HG03457 (cell line): ENCODE results near the gene CCDC178.
"Not testable (repeated sequence)": the region's sequence is repeated elsewhere in the genome, so short reads cannot be mapped to it uniquely, and the experiment has no call there.

Experiments
- ATAC-seq: cut with Tn5 transposase; IDR thresholded peaks from one replicate; pipeline ENCODE4 v1.9.1; 2021; ENCODE audit warnings: moderate number of reproducible peaks; ENCODE audit not compliant: unreplicated experiment

Gene CCDC178, protein sequence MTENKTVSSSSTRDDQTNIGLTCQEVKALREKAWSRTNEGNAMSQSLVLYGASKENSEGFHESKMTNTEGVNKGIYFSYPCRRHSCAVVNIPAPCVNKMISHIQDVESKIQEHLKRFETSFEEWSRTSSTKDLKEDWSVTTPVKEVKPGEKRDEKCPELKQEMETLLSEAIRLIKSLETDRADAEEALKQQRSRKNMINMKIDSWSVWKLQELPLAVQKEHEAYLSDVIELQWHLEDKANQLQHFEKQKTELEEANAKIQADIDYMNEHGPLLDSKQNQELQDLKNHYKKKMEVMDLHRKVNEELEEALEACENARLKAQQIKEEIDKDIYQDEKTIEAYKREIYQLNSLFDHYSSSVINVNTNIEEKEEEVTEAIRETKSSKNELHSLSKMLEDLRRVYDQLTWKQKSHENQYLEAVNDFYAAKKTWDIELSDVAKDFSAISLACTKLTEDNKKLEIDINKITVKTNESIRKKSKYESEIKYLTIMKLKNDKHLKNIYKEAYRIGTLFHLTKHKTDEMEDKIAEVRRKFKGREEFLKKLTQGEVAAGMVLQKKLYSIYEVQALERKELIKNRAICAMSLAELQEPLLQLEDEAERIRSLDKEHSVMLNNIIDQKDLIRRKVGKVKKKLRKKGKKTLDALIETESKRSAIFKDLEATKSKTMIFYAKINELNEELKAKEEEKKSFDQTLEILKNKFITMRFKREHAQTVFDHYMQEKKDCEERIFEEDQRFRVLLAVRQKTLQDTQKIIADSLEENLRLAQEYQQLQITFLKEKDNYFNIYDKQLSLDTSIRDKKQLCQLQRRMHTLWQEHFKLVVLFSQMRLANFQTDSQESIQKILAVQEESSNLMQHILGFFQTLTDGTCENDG

DNA sequence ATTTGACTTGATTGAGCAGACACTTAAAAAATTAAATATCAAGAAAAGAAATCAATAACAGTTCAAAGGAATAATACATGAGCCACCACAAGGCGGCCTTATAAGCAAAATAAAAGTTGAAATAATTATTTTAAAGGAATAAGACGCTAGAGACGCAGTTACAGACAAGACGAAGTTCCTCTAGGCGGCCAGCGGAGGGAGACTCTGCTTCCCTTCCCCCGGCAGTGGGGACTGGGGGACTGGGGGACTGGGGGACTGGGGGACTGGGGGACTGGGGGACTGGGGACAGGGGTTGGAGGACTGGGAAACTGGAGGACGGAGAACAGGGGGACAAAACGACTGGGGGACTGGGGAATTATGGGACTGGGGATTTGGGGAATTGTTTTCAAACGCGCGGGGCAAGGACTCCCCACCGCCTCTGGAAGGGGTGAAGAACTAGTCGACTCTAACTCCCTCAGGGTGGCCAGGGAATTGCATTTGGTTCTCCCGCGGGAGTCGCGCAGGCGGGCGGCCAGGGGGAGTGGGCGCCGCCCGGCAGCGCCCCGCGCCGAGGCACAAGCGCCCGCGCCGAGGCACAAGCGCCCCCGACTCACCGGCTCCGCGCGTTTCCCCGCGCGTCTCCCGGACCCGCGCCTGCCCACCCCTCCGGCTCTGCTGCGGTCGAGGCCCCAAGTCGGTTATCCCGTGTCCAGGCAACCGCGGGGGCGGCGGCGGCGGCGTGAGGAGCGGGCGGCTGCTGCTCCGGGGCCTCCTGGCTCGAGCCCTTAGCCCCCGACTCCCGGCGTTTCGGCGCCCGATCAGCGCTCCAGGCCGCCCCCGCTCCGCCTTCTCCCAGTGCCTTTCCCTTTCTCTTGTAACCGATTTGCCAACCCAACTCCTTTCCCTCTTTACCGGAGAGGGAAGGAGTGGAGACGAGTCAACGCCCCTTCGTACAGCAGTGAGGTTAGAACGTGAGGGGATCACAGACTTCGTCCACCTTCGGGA is at the start of gene CCDC178:
Gene CCDC178 (minus strand): TSS at position 662 of the 984 bp plus-strand sequence. CDS start 28,633 bp downstream, outside the sequence.
- ATAC-seq = no peak

DNA sequence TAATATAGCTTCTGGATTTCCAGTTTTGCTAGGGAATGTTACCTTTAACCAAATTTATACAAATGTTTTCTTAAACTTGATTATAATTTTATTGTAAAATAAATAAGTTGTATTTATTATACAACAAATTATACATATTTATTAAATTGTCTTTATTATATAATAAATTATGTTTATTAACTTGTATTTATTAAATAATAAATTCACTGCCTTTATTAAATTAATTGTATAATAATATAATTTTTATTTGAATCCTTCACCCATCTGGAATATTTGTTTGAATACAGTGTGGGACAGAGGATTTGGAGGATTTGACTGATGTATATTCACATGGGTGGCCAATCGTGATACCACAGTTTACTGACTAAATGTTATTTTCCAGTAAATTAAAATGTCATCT is 43.4 kb upstream of the CCDC178 start:
- no peak for ATAC-seq

DNA sequence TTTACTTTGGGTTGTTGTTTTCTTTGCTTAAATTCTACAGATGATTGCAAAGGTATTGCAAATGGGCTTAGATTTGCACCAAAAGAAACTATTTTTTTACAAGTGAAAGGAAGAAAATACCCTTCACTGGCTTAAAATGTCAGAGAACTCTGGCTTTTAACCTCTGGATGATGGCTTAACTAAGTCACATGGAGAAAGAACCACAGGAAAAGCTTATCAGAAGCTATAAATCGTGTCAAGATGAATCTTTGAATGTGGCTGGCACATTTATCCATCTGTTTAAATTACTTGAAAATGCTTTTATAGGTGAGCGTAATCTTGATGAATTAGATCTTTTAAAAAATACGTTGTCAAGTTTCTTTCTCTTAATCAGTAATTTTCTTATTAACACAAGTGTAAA is 32.0 kb upstream of the CCDC178 start:
- ATAC-seq = no peak

DNA sequence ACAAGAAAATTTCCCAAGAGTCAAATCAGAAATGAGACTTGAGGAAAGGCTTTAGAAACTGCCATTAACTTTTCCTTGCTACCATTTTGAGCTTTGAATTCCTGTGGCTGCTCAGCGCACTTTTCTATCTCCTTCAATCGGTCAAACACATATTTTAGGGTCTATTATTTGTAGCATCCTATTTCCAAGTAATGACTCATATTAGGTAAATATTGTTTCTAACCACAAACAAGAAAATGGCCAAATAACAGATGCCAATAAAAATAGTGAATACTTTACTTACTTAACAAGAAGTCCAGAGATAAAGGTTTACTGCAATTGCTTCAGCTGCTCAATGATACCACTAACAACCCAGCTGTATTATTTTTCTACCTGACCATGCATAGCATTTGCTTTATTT is 29.7 kb upstream of the CCDC178 start:
- ATAC-seq = no peak

DNA sequence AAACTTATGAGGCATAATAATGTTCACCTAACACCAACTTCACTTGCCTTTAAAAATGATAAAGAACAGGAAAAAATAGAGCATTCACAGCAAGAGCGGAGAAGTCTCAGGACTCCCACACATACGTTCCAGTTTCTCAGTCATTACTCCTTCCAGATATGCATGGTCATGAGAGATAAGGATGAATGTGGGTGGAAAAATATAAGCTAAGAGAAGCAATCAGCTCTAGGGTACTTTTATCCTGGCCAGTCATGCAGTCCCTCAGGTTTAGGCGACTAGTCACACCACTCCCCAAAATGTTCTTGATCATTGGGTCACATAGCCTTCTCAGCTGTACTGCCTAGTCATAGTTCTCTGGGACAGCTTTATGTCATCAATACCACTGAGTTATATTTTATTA is 29.2 kb upstream of the CCDC178 start:
- no peak for ATAC-seq

DNA sequence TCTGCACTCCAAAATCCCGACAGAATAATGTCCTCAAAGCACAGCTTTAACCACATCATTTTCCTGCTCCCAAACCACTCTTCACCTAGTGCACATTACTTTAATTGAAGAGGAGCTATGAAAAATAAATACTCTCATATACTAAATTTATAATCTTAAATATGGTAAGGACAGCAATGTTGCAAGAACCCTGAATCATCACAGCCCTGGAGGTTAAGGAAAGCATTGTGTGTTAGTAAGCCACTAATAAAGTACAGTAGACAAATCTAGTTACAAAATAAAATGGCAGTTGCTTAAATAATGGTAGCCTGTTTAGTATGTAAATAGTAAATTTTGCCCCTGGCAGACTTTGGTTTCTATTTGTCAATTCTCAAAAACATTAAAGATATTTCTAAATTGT is 27.0 kb upstream of the CCDC178 start:
- ATAC-seq = no peak

DNA sequence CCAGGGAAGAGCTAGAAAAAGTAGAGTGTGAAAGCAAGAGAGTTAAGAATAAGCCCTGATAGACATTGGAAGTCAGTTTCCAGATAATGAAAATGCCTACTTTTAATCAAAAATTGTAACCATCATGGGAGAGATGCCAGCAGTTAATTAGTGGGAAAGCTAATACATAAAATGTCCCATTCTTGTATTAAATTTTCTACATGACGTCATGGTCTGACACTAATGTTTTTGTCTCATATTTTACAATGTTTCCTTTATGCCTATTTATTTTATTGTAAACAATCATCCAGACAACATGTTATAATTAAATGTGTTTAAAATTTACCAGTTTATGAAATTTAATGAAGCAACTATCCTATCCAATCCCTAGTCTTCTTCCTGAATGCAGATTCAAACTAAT is 26.3 kb upstream of the CCDC178 start:
- no peak for ATAC-seq

DNA sequence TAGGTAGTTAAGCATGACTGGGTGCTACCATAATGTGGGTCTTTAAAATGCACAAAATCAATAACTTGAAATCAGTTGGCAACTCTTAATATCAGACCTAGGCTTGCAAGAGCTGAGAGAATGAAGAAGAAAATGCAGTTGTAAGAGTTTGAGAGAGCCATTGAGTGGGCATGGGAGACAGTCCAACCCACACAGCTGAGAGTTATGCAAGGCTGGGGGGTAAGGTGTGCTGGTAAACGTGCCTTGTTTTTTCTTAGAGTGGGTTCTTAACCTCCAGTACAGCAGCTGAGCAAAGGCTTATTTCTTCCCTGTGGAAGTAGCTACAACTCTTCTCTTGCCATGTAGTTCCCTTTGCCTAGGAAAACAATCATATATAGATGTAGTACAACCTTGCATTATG is 20.2 kb upstream of the CCDC178 start:
- ATAC-seq = no peak

DNA sequence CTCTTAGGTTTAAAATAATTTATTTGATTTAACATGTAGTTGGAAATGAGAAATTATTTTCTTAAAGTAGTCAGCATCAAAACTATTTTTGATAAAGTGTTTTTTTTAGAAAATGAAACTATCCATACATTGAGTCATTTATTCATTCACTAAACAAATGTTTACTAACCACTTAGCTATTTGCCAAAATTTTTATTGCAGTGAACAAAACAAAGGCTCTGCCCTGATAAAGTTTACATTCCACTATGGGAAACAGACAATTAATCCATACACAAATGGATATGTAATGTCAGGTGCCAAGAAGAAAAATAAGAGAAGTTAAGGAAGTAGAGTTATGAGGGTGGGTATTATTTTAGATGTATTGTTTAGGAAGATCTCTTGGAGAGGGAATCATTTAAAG is 19.1 kb upstream of the CCDC178 start:
- ATAC-seq = no peak

DNA sequence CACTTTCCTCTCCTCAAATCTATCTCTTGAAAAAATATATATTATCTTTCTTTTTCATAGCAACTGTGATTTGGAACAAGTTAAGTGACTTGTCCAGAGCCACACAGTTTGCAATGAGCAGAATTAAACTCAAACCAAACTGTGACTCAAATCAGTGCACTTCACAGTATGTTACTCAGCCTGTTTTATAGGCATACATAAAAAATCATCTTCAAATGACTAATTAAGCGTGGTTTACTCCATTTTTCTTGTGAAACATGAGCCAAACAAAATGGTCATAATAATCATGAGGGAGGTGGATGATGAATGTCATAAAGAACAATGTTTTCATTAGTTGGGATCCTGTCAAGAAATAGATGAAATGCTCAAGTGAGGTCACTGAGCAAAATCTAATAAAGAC is 6.1 kb upstream of the CCDC178 start:
- no peak for ATAC-seq

DNA sequence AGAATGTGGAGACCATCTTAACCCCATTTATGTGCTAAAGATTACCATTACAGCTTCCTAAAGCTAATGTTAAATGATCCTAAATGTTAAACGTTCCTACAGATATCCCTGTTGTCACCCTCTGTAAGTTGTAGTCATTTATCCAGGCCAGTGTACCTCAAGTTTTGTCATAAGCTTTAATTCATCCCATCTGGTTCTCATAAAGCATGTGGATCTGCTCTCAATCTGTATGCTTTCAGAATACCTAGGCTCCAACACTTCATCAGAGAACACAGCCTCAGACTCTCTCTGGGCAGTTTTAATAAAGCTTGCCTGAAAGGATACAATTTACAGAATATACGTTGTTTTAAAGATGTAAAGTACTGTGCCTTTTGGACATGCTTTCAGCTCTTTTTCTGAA is 4.2 kb upstream of the CCDC178 start:
- no peak for ATAC-seq

DNA sequence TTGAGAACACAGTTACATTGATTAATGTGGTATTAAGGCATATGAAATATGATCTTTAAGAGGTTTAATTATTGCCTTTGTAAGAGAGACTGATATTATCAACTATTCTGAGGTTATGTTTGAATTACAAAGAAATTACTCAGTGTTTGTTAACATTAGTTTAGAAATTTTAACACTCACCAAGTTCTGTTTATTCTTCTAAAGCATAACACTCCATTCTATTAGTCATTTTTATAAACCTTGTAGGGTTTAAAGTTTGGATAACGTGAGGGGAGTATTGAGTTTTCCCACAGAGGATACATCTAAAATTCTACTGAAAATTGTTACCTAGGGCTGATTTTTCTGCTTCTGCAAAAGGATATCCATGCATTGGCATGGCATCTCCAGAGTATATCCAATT is 7.7 kb downstream of the CCDC178 start:
- ATAC-seq = no peak

DNA sequence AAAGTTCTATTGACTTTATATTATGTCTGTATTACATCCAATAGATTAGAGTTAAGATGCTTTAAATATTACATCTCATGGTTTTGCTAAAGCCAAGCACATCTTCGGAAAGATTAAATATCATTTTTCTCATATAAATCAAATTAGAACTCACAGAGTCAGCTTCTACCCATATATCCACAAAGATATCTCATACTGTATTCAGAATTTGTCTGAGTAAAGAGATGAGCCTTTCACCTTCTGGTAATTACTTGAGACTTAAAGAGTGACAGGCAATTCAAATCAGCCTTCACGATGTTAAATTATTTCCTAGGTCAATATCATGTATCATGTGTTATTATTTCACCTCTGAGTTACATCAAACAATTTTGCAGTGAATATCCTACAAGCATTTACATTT is 13.0 kb downstream of the CCDC178 start:
- no peak for ATAC-seq

DNA sequence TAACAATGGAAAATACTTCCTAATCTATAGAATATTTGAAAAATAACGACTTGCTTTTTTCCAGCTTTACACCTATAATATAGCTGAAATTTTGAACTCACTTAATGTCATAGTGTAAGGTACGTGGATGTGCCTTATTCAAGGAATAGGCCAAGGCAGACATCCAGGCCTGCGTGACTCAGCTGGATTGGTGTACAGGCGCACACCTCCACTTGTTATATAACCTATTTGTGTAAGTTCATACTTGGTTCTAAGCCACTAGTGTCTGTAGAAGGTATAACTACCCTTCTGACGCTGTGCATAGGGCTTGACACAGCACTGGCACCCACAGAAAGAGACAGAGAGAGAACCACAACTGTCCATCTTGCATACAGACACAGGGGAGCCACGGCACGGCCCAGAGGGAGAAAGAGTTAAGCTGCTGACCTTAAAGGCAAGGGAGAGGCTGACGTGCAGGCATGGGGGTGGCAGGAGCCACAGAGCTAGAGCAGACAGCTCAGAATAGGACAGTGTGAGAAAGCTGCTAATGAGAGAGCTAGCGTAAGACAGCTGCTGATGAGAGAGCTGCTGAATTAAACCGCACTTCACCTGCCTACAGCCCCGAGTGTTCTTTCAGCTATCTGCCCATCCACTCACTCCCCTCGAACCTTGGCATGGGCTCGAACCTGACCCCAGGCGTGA is 16.1 kb downstream of the CCDC178 start:
- ATAC-seq = no peak

DNA sequence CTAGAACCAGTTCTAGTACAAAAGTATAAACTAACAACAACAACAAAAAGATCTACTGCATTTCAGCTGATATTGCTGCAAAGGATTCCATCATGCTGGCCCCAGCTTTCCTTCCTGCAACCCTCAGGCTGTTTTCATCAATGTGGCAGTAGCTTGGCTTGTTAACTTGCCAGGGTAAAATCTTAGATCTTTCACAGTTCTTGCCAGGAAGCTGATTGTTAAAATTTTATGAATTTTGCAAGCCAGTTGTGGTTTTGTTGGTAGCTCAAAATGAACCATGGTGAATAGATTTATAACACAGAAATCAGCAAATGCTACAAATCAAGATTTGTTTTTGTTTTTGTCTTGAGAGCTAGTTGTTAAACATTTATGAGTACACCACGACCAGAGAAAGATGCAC is 19.3 kb downstream of the CCDC178 start:
- ATAC-seq = no peak

DNA sequence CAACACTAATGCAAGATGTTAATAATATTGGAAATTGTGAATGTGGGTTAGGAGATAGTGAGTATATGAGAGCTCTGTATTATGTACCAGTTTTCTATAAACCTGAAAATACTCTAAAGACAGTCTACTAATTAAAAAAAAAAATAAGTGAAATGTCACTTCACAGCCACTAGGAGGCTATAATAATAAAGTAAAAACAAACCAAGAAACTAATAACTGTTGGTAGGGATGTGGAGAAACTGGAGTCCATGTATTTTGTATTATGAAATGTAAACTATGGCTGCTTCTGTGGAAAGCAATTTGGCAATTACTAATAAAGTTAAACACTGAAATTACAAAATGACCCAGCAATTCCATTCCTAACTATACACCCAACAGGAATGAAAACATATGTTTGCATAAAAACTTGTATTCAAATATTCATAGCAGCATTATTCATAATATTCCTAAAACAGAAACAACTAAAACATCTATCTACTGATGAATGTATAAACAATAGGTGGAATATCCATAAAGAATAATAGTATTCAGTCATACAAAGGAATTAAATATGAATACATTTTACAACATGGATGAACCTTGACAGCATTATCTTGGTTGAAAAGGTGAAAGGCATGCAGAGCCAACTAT is 36.2 kb downstream of the CCDC178 start:
- ATAC-seq = no peak

DNA sequence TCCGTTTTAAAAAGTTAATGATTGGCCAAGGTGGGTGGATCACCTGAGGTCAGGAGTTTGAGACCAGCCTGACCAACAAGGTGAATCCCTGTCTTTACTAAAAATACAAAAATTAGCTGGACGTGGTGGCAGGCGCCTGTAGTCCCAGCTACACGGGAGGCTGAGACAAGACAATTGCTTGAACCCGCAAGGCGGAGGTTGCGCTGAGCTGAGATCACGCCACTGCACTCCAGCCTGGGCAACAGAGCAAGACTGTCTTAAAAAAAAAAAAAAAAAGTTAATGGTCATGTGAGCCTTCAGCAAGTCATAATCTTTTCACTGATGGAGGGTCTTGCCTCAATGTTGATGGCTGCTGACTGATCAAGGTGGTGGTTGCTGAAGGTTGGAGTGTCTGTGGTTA is 41.6 kb downstream of the CCDC178 start:
- ATAC-seq = not testable (repeated sequence)

DNA sequence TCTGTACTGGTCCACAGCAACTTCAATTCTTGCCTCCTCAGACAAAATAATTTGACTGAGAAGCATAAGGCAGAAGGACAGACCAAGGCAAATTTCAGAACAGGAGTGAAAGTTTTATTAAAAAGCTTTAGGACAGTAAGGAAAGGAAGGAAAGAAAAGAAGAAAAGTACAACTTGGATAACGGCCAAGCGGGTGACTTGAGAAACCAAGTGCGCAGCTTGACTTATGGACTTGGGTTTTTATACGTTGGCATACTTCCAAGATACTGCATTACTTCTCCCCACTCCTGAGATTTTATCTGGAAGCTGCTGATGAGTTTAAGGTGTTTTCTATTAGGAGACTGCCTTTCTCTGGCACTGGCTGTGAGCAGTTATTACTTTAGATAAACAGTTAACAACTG is 64.7 kb downstream of the CCDC178 start:
- ATAC-seq = no peak

DNA sequence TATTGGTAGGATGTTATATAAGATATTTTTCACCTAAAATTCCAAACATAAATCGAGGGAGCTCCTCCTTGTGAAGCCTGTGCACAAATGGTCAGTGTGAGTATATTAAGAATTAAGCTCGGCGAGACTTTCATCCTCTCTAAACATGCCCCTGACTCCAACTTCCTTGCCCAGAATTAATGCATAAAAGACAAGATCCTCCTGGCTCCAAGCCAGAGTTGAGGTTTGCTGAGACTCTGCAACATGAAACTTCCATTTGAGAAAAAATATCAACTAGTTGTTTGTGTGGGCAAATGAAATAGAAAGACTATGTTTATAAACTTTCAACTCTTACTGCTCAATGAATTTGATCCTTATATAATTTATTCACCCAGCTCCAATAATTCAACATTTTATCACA is 68.1 kb downstream of the CCDC178 start:
- ATAC-seq = no peak
